HEK293 (cell line): ENCODE results near the gene PROB1.

Experiments
- SP2 ChIP-seq: fragments of 450-650 bp; formaldehyde crosslinking; IDR thresholded peaks from 2 replicates; pipeline ENCODE4 v1.5.1; 2016; ENCODE audit warnings: missing biosample characterization, missing genetic modification characterization
- YY1 ChIP-seq: fragments of 450-650 bp; formaldehyde crosslinking; IDR thresholded peaks from 2 replicates; pipeline ENCODE4 v1.5.1; 2018; ENCODE audit warnings: missing biosample characterization, missing genetic modification characterization
- ZFP3 ChIP-seq: fragments of 450-650 bp; formaldehyde crosslinking; IDR thresholded peaks from 2 replicates; pipeline ENCODE4 v1.5.1; 2016; ENCODE audit warnings: low read depth, missing biosample characterization, missing genetic modification characterization
- ZFP37 ChIP-seq: fragments of 450-650 bp; formaldehyde crosslinking; IDR thresholded peaks from 2 replicates; pipeline ENCODE4 v1.5.1; 2016; ENCODE audit warnings: missing biosample characterization, missing genetic modification characterization
- ZNF175 ChIP-seq: fragments of 450-650 bp; formaldehyde crosslinking; IDR thresholded peaks from 2 replicates; pipeline ENCODE4 v1.5.1; 2016; ENCODE audit warnings: missing biosample characterization, missing genetic modification characterization
- ZNF23 ChIP-seq: fragments of 450-650 bp; formaldehyde crosslinking; IDR thresholded peaks from 2 replicates; pipeline ENCODE4 v1.5.1; 2016; ENCODE audit warnings: missing biosample characterization, missing genetic modification characterization, borderline replicate concordance
- ZNF239 ChIP-seq: fragments of 450-650 bp; formaldehyde crosslinking; IDR thresholded peaks from 2 replicates; pipeline ENCODE4 v1.5.1; 2016; ENCODE audit warnings: missing biosample characterization, missing genetic modification characterization
- ZNF274 ChIP-seq, 2 experiments: fragments of 200-500 bp in 1 of 2; fragments of 450-650 bp in 1 of 2; sonication (Bioruptor generic) in 1 of 2; formaldehyde crosslinking in 1 of 2; IDR thresholded peaks; 2 replicates each; pipeline versions ENCODE4 v1.5.1 to v1.6.1; 2014 to 2016; ENCODE audit warnings: borderline replicate concordance in 1 of 2, inconsistent platforms in 1 of 2, low read length in 1 of 2, missing biosample characterization in 1 of 2, missing genetic modification characterization in 1 of 2
- ZNF302 ChIP-seq: fragments of 450-650 bp; formaldehyde crosslinking; IDR thresholded peaks from 2 replicates; pipeline ENCODE4 v1.5.1; 2016; ENCODE audit warnings: missing biosample characterization, missing genetic modification characterization, low read depth
- ZNF423 ChIP-seq: fragments of 450-650 bp; formaldehyde crosslinking; IDR thresholded peaks from 2 replicates; pipeline ENCODE4 v1.5.1; 2016; ENCODE audit warnings: missing biosample characterization, missing genetic modification characterization
- TF ChIP-seq, protein P1 (sequence below): fragments of 450-650 bp; formaldehyde crosslinking; IDR thresholded peaks from 2 replicates; pipeline ENCODE4 v1.5.1; 2016; ENCODE audit warnings: missing biosample characterization, missing genetic modification characterization
- TF ChIP-seq, protein P2 (sequence below): fragments of 450-650 bp; formaldehyde crosslinking; optimal IDR thresholded peaks from 2 replicates; pipeline ENCODE3; 2016; ENCODE audit warnings: missing biosample characterization, mild to moderate bottlenecking, missing genetic modification characterization
- TF ChIP-seq, protein P3 (sequence below): IDR thresholded peaks from 2 replicates; pipeline ENCODE4 v1.6.1; 2011; ENCODE audit warnings: mild to moderate bottlenecking, low read depth, low read length, borderline replicate concordance

DNA sequence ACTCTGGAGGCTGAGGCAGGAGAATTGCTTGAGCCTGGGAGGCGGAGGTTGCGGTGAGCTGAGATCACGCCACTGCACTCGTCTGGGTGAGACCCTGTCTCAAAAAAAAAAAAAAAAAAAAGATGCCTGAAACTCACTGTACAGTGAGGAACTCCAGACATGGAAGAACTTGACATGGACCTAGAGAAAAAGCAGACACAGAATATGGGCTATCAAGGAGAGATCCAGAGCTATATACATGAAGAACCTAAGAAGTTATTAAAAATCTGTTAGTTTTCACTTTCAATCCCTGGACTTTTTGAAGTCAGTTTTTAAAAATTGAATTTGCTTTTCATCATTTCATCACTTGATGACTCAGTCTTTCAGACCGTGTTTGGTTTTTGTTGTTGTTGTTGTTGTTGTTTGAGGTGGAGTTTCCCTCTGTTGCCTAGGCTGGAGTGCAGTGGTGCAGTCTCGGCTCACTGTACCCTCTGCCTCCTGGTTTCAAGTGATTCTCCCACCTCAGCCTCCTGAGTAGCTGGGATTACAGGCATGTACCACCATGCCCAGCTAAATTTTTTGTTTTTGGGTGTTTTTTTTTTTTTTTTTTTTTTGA lies 33.0 kb downstream of the PROB1 start:
- TF ChIP-seq, protein P1, sequence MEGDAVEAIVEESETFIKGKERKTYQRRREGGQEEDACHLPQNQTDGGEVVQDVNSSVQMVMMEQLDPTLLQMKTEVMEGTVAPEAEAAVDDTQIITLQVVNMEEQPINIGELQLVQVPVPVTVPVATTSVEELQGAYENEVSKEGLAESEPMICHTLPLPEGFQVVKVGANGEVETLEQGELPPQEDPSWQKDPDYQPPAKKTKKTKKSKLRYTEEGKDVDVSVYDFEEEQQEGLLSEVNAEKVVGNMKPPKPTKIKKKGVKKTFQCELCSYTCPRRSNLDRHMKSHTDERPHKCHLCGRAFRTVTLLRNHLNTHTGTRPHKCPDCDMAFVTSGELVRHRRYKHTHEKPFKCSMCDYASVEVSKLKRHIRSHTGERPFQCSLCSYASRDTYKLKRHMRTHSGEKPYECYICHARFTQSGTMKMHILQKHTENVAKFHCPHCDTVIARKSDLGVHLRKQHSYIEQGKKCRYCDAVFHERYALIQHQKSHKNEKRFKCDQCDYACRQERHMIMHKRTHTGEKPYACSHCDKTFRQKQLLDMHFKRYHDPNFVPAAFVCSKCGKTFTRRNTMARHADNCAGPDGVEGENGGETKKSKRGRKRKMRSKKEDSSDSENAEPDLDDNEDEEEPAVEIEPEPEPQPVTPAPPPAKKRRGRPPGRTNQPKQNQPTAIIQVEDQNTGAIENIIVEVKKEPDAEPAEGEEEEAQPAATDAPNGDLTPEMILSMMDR (tag by site-specific recombination): no peak
- TF ChIP-seq, protein P2, sequence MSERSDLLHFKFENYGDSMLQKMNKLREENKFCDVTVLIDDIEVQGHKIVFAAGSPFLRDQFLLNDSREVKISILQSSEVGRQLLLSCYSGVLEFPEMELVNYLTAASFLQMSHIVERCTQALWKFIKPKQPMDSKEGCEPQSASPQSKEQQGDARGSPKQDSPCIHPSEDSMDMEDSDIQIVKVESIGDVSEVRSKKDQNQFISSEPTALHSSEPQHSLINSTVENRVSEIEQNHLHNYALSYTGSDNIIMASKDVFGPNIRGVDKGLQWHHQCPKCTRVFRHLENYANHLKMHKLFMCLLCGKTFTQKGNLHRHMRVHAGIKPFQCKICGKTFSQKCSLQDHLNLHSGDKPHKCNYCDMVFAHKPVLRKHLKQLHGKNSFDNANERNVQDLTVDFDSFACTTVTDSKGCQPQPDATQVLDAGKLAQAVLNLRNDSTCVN (tag by site-specific recombination): no peak
- no peak for TF ChIP-seq ZNF23 (tag by site-specific recombination)
- no peak for TF ChIP-seq ZNF239 (tag by site-specific recombination)
- TF ChIP-seq, protein P3, sequence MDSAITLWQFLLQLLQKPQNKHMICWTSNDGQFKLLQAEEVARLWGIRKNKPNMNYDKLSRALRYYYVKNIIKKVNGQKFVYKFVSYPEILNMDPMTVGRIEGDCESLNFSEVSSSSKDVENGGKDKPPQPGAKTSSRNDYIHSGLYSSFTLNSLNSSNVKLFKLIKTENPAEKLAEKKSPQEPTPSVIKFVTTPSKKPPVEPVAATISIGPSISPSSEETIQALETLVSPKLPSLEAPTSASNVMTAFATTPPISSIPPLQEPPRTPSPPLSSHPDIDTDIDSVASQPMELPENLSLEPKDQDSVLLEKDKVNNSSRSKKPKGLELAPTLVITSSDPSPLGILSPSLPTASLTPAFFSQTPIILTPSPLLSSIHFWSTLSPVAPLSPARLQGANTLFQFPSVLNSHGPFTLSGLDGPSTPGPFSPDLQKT: no peak
- no peak for TF ChIP-seq YY1
- no peak for TF ChIP-seq ZNF274 (IDR thresholded peaks at IDR 0.05; ENCODE audit: low read length)
- TF ChIP-seq ZNF274 (tag by site-specific recombination; IDR thresholded peaks at IDR 0.05; ENCODE audit: borderline replicate concordance): no peak
- no peak for TF ChIP-seq SP2 (tag by site-specific recombination)
- no peak for TF ChIP-seq ZNF175 (tag by site-specific recombination)
- TF ChIP-seq ZNF302: no peak
- no peak for TF ChIP-seq ZFP3 (tag by site-specific recombination)
- TF ChIP-seq ZNF423: no peak
- no peak for TF ChIP-seq ZFP37 (tag by site-specific recombination)
